Lower leg skin (tissue), 3 donors: ENCODE data around the gene LCN15.

Experiments used
- POLR2A ChIP-seq, 2 donors: fragments of 450-650 bp; IDR thresholded peaks; one replicate each; pipeline ENCODE4 v1.6.1; 2016 to 2017; ENCODE audit warnings: antibody characterized with exemption in 2 of 2, mild to moderate bottlenecking in 1 of 2, moderate library complexity in 1 of 2
- TF ChIP-seq, protein P1 (sequence below), 3 donors: fragments of 450-650 bp; IDR thresholded peaks; one replicate each; pipeline ENCODE4 v1.5.1; 2016; ENCODE audit warnings: antibody characterized with exemption in 3 of 3, mild to moderate bottlenecking in 3 of 3, moderate library complexity in 2 of 3

DNA sequence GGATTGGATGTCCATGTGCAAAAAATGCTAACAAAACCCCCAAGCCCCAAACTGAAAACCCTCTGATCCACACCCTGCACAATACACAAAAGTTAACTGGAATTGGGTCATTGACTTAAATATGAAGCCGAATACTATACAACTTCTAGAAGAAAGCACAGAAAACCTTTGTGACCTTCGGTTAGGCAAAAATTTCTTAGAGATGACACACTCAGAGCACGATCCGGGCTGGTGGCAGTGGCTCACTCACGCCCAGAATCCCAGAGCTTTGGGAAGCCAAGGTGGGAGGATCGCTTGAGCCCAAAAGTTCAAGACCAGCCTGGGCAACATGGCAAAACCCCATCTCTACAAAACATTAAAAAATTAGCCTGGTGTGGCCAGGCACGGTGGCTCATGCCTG is 53.8 kb downstream of the LCN15 start:
- TF ChIP-seq, protein P1, sequence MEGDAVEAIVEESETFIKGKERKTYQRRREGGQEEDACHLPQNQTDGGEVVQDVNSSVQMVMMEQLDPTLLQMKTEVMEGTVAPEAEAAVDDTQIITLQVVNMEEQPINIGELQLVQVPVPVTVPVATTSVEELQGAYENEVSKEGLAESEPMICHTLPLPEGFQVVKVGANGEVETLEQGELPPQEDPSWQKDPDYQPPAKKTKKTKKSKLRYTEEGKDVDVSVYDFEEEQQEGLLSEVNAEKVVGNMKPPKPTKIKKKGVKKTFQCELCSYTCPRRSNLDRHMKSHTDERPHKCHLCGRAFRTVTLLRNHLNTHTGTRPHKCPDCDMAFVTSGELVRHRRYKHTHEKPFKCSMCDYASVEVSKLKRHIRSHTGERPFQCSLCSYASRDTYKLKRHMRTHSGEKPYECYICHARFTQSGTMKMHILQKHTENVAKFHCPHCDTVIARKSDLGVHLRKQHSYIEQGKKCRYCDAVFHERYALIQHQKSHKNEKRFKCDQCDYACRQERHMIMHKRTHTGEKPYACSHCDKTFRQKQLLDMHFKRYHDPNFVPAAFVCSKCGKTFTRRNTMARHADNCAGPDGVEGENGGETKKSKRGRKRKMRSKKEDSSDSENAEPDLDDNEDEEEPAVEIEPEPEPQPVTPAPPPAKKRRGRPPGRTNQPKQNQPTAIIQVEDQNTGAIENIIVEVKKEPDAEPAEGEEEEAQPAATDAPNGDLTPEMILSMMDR (IDR thresholded peaks at IDR 0.05): no peak
- no peak for TF ChIP-seq POLR2A (IDR thresholded peaks at IDR 0.05)
